Measurements from ENCODE around the gene DNMBP.

DNA sequence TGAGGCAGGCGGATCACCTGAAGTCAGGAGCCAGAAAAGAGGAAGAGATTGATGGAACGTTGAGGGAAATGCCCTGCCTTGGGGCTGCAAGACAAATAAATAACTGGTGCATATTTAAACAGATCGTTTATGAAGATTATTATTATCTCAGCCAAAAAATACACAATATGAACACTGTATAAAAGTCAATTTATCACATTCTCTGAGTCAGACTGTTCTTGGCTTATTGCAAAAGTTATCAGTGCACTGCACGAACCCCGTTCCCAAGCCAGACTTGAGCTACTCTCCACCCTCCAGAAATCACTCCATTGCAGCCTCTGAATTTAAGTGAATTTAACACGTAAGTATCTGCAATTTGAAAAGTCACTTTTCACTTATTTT is 1.6 kb downstream of the DNMBP start:
- TF ChIP-seq GATA3 (IDR thresholded peaks at IDR 0.05; ENCODE audit: low read depth, low read length): no peak
- no peak for TF ChIP-seq GATA2 (IDR thresholded peaks at IDR 0.05; ENCODE audit: low read depth, low read length)

All from SH-SY5Y (cell line).